Adrenal gland (tissue), 5 donors: ENCODE results near the gene OR8H1.

ENCODE experiments used
- POLR2A ChIP-seq, 2 donors: fragments of 450-650 bp; IDR thresholded peaks; one replicate each; pipeline ENCODE4 v1.6.1; 2017; ENCODE audit warnings: antibody characterized with exemption in 2 of 2, mild to moderate bottlenecking in 2 of 2, moderate library complexity in 1 of 2
- TF ChIP-seq, protein P1 (sequence below), 6 experiments: fragments of 450-650 bp in 4 of 6; fragments of 200-600 bp in 2 of 6; sonication (generic) in 1 of 6; IDR thresholded peaks; 1 replicate in 5 of 6; 2 replicates in 1 of 6; pipeline versions ENCODE4 v1.5.1 to v1.8.0; 2016 to 2021; ENCODE audit warnings: antibody characterized with exemption in 6 of 6, mild to moderate bottlenecking in 2 of 6, moderate library complexity in 1 of 6
- donor health status: DM: no; HTN: no; CAD: no.

DNA sequence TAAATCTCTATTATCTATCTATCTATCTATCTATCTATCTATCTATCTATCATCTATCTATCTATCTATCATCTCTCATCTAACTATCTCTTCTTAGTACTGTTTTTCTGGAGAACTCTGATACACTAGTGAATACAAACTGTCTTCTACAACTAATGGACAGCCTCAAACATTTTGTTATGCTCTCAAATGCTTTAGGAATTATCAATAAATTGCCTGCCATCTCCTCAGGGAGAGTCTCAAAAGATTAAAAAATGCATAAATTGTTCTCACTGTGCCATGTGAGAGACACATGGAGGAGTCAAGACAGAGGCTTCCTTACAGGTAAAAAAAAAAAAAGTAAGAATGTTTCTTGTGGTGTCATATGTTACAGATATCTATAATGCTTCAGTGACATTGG, 22.8 kb upstream of the OR8H1 start, which contains the start of gene OR8K3:
- TF ChIP-seq, protein P1, sequence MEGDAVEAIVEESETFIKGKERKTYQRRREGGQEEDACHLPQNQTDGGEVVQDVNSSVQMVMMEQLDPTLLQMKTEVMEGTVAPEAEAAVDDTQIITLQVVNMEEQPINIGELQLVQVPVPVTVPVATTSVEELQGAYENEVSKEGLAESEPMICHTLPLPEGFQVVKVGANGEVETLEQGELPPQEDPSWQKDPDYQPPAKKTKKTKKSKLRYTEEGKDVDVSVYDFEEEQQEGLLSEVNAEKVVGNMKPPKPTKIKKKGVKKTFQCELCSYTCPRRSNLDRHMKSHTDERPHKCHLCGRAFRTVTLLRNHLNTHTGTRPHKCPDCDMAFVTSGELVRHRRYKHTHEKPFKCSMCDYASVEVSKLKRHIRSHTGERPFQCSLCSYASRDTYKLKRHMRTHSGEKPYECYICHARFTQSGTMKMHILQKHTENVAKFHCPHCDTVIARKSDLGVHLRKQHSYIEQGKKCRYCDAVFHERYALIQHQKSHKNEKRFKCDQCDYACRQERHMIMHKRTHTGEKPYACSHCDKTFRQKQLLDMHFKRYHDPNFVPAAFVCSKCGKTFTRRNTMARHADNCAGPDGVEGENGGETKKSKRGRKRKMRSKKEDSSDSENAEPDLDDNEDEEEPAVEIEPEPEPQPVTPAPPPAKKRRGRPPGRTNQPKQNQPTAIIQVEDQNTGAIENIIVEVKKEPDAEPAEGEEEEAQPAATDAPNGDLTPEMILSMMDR (IDR thresholded peaks at IDR 0.05), result no peak
- no peak for TF ChIP-seq POLR2A (IDR thresholded peaks at IDR 0.05)
